Heart left ventricle (tissue), 16 donors: Measurements from ENCODE around the gene DNAJB11. TPM values are rescaled to one million over a fixed set of nuclear protein-coding genes. Genes with fewer than 3 reads are reported as not detected.

Experiments
- ATAC-seq, 4 donors: fragments of 200-7000 bp; cut with Tn5 transposase; one replicate each; pipeline ENCODE4 v1.9.1; 2020 to 2022; ENCODE audit warnings: moderate library complexity in 4 of 4, mild to moderate bottlenecking in 3 of 4, moderate number of reproducible peaks in 1 of 4
- DNase-seq, 5 donors: peaks; one replicate each; pipeline ENCODE4 v3.0.0-alpha.2; 2020
- H3K27ac ChIP-seq, 12 donors: fragments of 200-600 bp; sonication (generic) in 4 of 12; one replicate each; pipeline versions ENCODE4 v1.5.0 to v1.8.0; 2016 to 2022; ENCODE audit warnings: mild to moderate bottlenecking in 2 of 12
- H3K27me3 ChIP-seq, 9 donors: fragments of 200-600 bp; sonication (generic) in 2 of 9; one replicate each; pipeline versions ENCODE4 v1.5.1 to v1.8.0; 2016 to 2022; ENCODE audit warnings: mild to moderate bottlenecking in 3 of 9
- H3K36me3 ChIP-seq, 9 donors: fragments of 200-600 bp; sonication (generic) in 2 of 9; one replicate each; pipeline versions ENCODE4 v1.5.0 to v1.8.0; 2018 to 2022; ENCODE audit warnings: mild to moderate bottlenecking in 2 of 9
- H3K4me1 ChIP-seq, 12 donors: fragments of 200-600 bp; sonication (generic) in 4 of 12; one replicate each; pipeline versions ENCODE4 v1.5.0 to v1.8.0; 2016 to 2022; ENCODE audit warnings: mild to moderate bottlenecking in 3 of 12
- H3K4me3 ChIP-seq, 12 donors: fragments of 200-600 bp; sonication (generic) in 4 of 12; one replicate each; pipeline versions ENCODE4 v1.5.0 to v1.8.0; 2017 to 2022; ENCODE audit warnings: mild to moderate bottlenecking in 9 of 12, moderate library complexity in 4 of 12
- H3K9me3 ChIP-seq, 12 donors: fragments of 200-600 bp; sonication (generic) in 4 of 12; one replicate each; pipeline versions ENCODE4 v1.5.0 to v1.8.0; 2016 to 2022; ENCODE audit warnings: mild to moderate bottlenecking in 1 of 12
- CTCF ChIP-seq, 12 donors: fragments of 200-600 bp; sonication (generic) in 4 of 12; IDR thresholded peaks; one replicate each; pipeline versions ENCODE4 v1.5.0 to v1.8.0; 2018 to 2022; ENCODE audit warnings: antibody characterized with exemption in 12 of 12, mild to moderate bottlenecking in 5 of 12
- POLR2A ChIP-seq, 2 donors: fragments of 450-650 bp; IDR thresholded peaks; one replicate each; pipeline ENCODE4 v1.6.1; 2017; ENCODE audit warnings: antibody characterized with exemption in 2 of 2, mild to moderate bottlenecking in 2 of 2, moderate library complexity in 2 of 2
- whole genome bisulfite sequencing, 4 donors: extraction: QIAGEN DNeasy Blood & Tissue Kit in 2 of 4; methylation state at CpG; one replicate each; pipeline versions ENCODE4 v1.1.5 to v1.1.7; 2013 to 2018; 5-methylcytosine and 5-hydroxymethylcytosine counted together
- intact Hi-C, 10 donors: fragments of 100-400 bp; cut with DNase I; formaldehyde crosslinking; loops; one replicate each; pipeline versions ENCODE4 v1.11.1 to v1.14.2; 2022
- polyA plus RNA-seq, 2 donors: library from polyadenylated mRNA; stranded (reverse); fragments of 200-250 nt; gene quantifications; one replicate each; pipeline ENCODE4 v1.2.3, GENCODE V29; 2013
- total RNA-seq, 9 donors: library from RNA; depleted of rRNA in 2 of 9; stranded (reverse); fragments of >200 nt in 2 of 9; fragmentation: NEBNext Ultra II Directional in 3 of 9; extraction: Animal tissue kit (Norgen Biotek cat#: 25700) in 3 of 9; gene quantifications; one replicate each; pipeline versions ENCODE4 v1.1.0 to v1.2.4, GENCODE V29; 2016 to 2023
- donor health status: ischemic (EF 13 %, LVEDD 7.1; RV severe dilation, severe dysfunction).
- donor health status: healthy with polysubstance abuse.
- donor health status: DM: no; HTN: yes; CAD: no.
- donor health status: DM: no; HTN: no; CAD: no.
- donor health status: ischemic (EF 25% LVEDD 6.9; RV normal size, moderate dysfunction).
- donor health status: ischemic (EF 25% LVEDD 5.7; RV mildly dilated, moderate dysfunction).
- donor health status: healthy.
- donor health status: DM: yes; HTN: yes; CAD: no.
- donor health status: ischemic (EF 35%, LVEDD 5.7; RV mildly dilated, moderate dysfunction).
- donor health status: nonischemic (EF 11% LVEDD 7.7; RV severe dilation, severe dysfunction).
- donor health status: DM: yes; HTN: yes; CAD: no.
- donor health status: PGD.
- donor health status: ischemic (EF 29% LVEDD 5.4; RV normal size, mild dysfunction).
- donor health status: nonischemic (EF 23%, LVEDD 6.1; RV moderate dilation, normal function).

Gene DNAJB11
- total and polyA plus RNA-seq, 11 donors = 17.3 to 151 (median 27.2) TPM

- ATAC-seq = no peak
- no peaks in the 10 kb centered on the region for H3K9me3 ChIP-seq
- 91 to 95% (median 93%) methylated on average over 6 of the region's 6 CpGs for WGBS, 4 donors
- TF ChIP-seq CTCF (IDR thresholded peaks at IDR 0.05) (no peak), POLR2A (IDR thresholded peaks at IDR 0.05) (no peak)
- H3K4me3 ChIP-seq = no peak overlapping the region
- H3K36me3 ChIP-seq = no peaks in the 10 kb centered on the region
- intact Hi-C loops = no loop called here
- H3K27ac ChIP-seq = no peak overlapping the region
- peaks cover 0 to 5% (median 0%) of the 10 kb centered on the region in 9 donors for H3K27me3 ChIP-seq
- no peaks in the 10 kb centered on the region for H3K4me1 ChIP-seq
- DNase-seq = no peak
Measured at GRCh38 chr3:186524616-186525015, 45.9 kb upstream of the DNAJB11 start.

GRCh38 chr3:186525369-186526255, 44.9 kb upstream of the DNAJB11 start:
- H3K27ac ChIP-seq = no peak overlapping the region
- DNase-seq (no peak), ATAC-seq (no peak)
- no peaks in the 10 kb centered on the region for H3K4me1 ChIP-seq
- 69 to 79% (median 77%) methylated on average over 9 of the region's 9 CpGs for WGBS, 4 donors
- no peaks in the 10 kb centered on the region for H3K9me3 ChIP-seq
- no peak for TF ChIP-seq POLR2A (IDR thresholded peaks at IDR 0.05)
- TF ChIP-seq CTCF (IDR thresholded peaks at IDR 0.05) = no peak
- H3K36me3 ChIP-seq = no peaks in the 10 kb centered on the region
- H3K4me3 ChIP-seq = no peak overlapping the region
- intact Hi-C loops = no loop called here
- H3K27me3 ChIP-seq = peaks cover 0 to 5% (median 0%) of the 10 kb centered on the region in 9 donors

GRCh38 chr3:186526256-186526606, 44.3 kb upstream of the DNAJB11 start:
- Histone ChIP-seq H3K36me3 (no peaks in the 10 kb centered on the region), H3K4me3 (no peak overlapping the region), H3K9me3 (no peaks in the 10 kb centered on the region), H3K4me1 (no peaks in the 10 kb centered on the region), H3K27me3 (peaks cover 0 to 5% (median 0%) of the 10 kb centered on the region in 9 donors), H3K27ac (no peak overlapping the region)
- ATAC-seq = no peak
- TF ChIP-seq CTCF (IDR thresholded peaks at IDR 0.05) = no peak
- no peak for TF ChIP-seq POLR2A (IDR thresholded peaks at IDR 0.05)
- DNase-seq = no peak
- intact Hi-C loops = no loop called here
- WGBS, 4 donors = 66 to 76% (median 70%) methylated on average over 6 of the region's 6 CpGs

- H3K36me3 ChIP-seq = no peaks in the 10 kb centered on the region
- peak in 1 of 4 donors; percentile 24 for ATAC-seq
- no peak overlapping the region for H3K4me3 ChIP-seq
- H3K9me3 ChIP-seq = no peaks in the 10 kb centered on the region
- no peak overlapping the region for H3K27ac ChIP-seq
- H3K27me3 ChIP-seq = no peaks in the 10 kb centered on the region
- no peak for DNase-seq
- no peak for TF ChIP-seq CTCF (IDR thresholded peaks at IDR 0.05)
- TF ChIP-seq POLR2A (IDR thresholded peaks at IDR 0.05) = no peak
- intact Hi-C loops = no loop called here
- WGBS, 4 donors = 79 to 81% (median 80%) methylated on average over 11 of the region's 11 CpGs
- H3K4me1 ChIP-seq = peaks cover 0 to 15% (median 0%) of the 10 kb centered on the region in 12 donors
Measured at GRCh38 chr3:186529201-186529999, 41.1 kb upstream of the DNAJB11 start.
